HepG2 (cell line): ENCODE measurements around the gene MAP2K7. TPM values are rescaled to one million over a fixed set of nuclear protein-coding genes. Genes with fewer than 3 reads are reported as not detected.
A peak's percentile ranks its signal among the peaks of the same experiment; 100 is the strongest.

Experiments used
- CBFB ChIP-seq: sonication (generic); formaldehyde crosslinking; IDR thresholded peaks from 2 replicates; pipeline ENCODE4 v1.4.0; 2020; ENCODE audit warnings: missing genetic modification reagents
- DR1 ChIP-seq: sonication (generic); formaldehyde crosslinking; IDR thresholded peaks from 2 replicates; pipeline ENCODE4 v1.8.0; 2021; ENCODE audit warnings: mild to moderate bottlenecking, missing genetic modification reagents, inconsistent platforms
- HNRNPLL ChIP-seq: fragments of 200-400 bp; formaldehyde crosslinking; IDR thresholded peaks from 2 replicates; pipeline ENCODE4 v1.6.1; 2017; ENCODE audit warnings: mild to moderate bottlenecking, low read depth, low read length; ENCODE audit not compliant: poor library complexity, severe bottlenecking
- MTA3 ChIP-seq: sonication (generic); formaldehyde crosslinking; IDR thresholded peaks from 2 replicates; pipeline ENCODE4 v1.4.0; 2020; ENCODE audit warnings: missing genetic modification reagents
- PRPF4 ChIP-seq: fragments of 200-400 bp; formaldehyde crosslinking; IDR thresholded peaks from 2 replicates; pipeline ENCODE4 v1.6.1; 2016; ENCODE audit warnings: low read length, low read depth; ENCODE audit not compliant: poor library complexity, severe bottlenecking
- SIX4 ChIP-seq: sonication (generic); formaldehyde crosslinking; IDR thresholded peaks from 2 replicates; pipeline ENCODE4 v1.4.0; 2020; ENCODE audit warnings: missing genetic modification reagents
- SMAD1 ChIP-seq: sonication (generic); formaldehyde crosslinking; IDR thresholded peaks from 2 replicates; pipeline ENCODE4 v1.4.0; 2020; ENCODE audit warnings: missing genetic modification reagents, low read depth, mild to moderate bottlenecking, borderline replicate concordance
- SMARCE1 ChIP-seq: fragments of 450-650 bp; IDR thresholded peaks from 2 replicates; pipeline ENCODE4 v1.6.1; 2017; ENCODE audit warnings: borderline replicate concordance
- TCF7 ChIP-seq: sonication (generic); IDR thresholded peaks from 2 replicates; pipeline ENCODE4 v1.6.1; 2016; ENCODE audit warnings: antibody characterized with exemption, low read depth
- ZEB1 ChIP-seq: IDR thresholded peaks from 2 replicates; pipeline ENCODE4 v1.6.1; 2012; ENCODE audit warnings: mild to moderate bottlenecking, low read depth, inconsistent platforms; ENCODE audit not compliant: insufficient replicate concordance
- ZMYM4 ChIP-seq: sonication (generic); formaldehyde crosslinking; IDR thresholded peaks from 2 replicates; pipeline ENCODE4 v1.8.1; 2023; ENCODE audit warnings: mild to moderate bottlenecking, missing genetic modification reagents
- ZNF160 ChIP-seq: sonication (generic); formaldehyde crosslinking; IDR thresholded peaks from 2 replicates; pipeline ENCODE4 v1.8.0; 2022; ENCODE audit warnings: mild to moderate bottlenecking, inconsistent platforms, missing genetic modification reagents
- ZNF329 ChIP-seq: sonication (generic); formaldehyde crosslinking; IDR thresholded peaks from 2 replicates; pipeline ENCODE4 v1.9.0; 2021; ENCODE audit warnings: low read depth, mild to moderate bottlenecking, missing genetic modification reagents
- ZSCAN25 ChIP-seq: sonication (generic); formaldehyde crosslinking; IDR thresholded peaks from 2 replicates; pipeline ENCODE4 v1.8.0; 2022; ENCODE audit warnings: mild to moderate bottlenecking, missing genetic modification reagents
- polyA plus RNA-seq, 8 experiments: library from polyadenylated mRNA; depleted of rRNA in 3 of 8; stranded (reverse) in 7 of 8; unstranded in 1 of 8; fragments of >200 nt; fragmentation: Illumina TruSeq in 4 of 8; extraction: Trizol in 4 of 8; gene quantifications; 2 replicates each; pipeline versions ENCODE4 v1.2.1 to v1.2.3, GENCODE V29; 2011 to 2016; ENCODE audit warnings: low read depth in 4 of 8, missing spikeins in 1 of 8, mixed read lengths in 1 of 8; ENCODE audit not compliant: insufficient read depth in 1 of 8
- total RNA-seq, 5 experiments: library from RNA; depleted of rRNA; stranded (reverse); fragments of >200 nt; fragmentation: Illumina TruSeq; extraction: Trizol; gene quantifications; 2 replicates each; pipeline ENCODE4 v1.2.3, GENCODE V29; 2016; ENCODE audit warnings: low read depth in 1 of 5
- TF ChIP-seq, protein P1 (sequence below): sonication (generic); formaldehyde crosslinking; IDR thresholded peaks from 2 replicates; pipeline ENCODE4 v1.8.0; 2022; ENCODE audit warnings: mild to moderate bottlenecking, missing genetic modification reagents, moderate library complexity
- TF ChIP-seq, protein P2 (sequence below): conservative IDR thresholded peaks from 2 replicates; pipeline ENCODE4 v1.6.1; 2018; ENCODE audit warnings: missing genetic modification reagents
- TF ChIP-seq, protein P3 (sequence below): sonication (generic); formaldehyde crosslinking; IDR thresholded peaks from 2 replicates; pipeline ENCODE4 v1.4.0; 2020; ENCODE audit warnings: missing genetic modification reagents
- TF ChIP-seq, protein P4 (sequence below): fragments of 450-650 bp; IDR thresholded peaks from 2 replicates; pipeline ENCODE4 v1.6.1; 2016
- TF ChIP-seq, protein P5 (sequence below): sonication (generic); formaldehyde crosslinking; IDR thresholded peaks from 2 replicates; pipeline ENCODE4 v1.5.0; 2020; ENCODE audit warnings: missing genetic modification reagents

The MAP2K7 gene
- total and polyA plus RNA-seq, 2 of the 13 experiments (the other 11 are each of a cell fraction or from before 2014, with no cell fraction given): 9.0 to 10.8 TPM

DNA sequence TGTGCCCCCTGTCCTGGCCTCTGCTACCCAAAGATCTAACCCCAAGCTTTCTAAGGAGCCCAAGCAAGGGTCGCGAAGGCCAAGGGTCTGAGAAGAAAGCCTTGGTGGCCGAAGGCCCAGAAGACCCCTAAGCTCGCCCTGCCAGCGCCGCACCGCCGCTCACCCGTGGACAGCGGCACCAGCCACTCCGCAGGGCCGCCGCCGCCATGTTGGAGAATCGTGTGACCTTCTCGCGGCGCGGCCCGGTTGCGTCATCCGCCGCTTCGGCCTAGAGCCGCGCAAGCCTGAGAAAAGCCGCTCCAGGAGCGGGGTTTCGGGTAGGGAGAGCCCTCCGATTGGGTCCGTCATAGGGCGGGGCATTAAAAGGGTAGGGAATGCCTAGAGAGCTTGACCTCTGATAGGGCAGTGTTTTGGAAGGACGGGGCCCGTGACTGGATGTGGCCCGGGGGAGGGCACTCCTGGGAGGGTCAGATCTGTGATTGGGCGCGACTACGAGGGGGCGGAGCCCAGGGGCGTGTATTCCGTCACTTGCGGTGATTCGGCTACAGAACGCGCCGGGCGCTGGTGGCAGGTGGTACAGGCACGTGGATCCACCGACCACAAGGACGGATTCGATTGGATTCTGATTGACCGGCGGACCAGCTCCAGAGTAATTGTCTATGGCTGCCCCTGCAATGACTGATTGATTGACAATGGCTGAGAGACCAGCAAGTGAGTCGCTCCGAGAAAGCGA lies 39.9 kb downstream of the MAP2K7 start, which contains the start of gene TIMM44 (continued):
- TF ChIP-seq ZSCAN25 (CRISPR knock-in tag) (peak; percentile 41; the same call in 1 of the 2 replicates), ZNF160 (CRISPR knock-in tag) (0 out of 2 replicates have a peak, but pooled peaks have one; percentile 51), SIX4 (CRISPR knock-in tag) (no peak), SMAD1 (CRISPR knock-in tag) (peak; percentile 12; the same call in 1 of the 2 replicates), TCF7 (no peak), ZEB1 (no peak), ZNF329 (0 out of 2 replicates have a peak, but pooled peaks have one; percentile 17), CBFB (CRISPR knock-in tag) (peak; percentile 30; the same call in 1 of the 2 replicates), ZMYM4 (CRISPR knock-in tag) (peak; percentile 83), MTA3 (CRISPR knock-in tag) (no peak), DR1 (CRISPR knock-in tag) (peak; percentile 66), SMARCE1 (no peak), HNRNPLL (peak; percentile 98), PRPF4 (no peak)
- TF ChIP-seq, protein P1, sequence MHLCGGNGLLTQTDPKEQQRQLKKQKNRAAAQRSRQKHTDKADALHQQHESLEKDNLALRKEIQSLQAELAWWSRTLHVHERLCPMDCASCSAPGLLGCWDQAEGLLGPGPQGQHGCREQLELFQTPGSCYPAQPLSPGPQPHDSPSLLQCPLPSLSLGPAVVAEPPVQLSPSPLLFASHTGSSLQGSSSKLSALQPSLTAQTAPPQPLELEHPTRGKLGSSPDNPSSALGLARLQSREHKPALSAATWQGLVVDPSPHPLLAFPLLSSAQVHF (CRISPR knock-in tag): no peak; the same call in 1 of the 2 replicates
- TF ChIP-seq, protein P2, sequence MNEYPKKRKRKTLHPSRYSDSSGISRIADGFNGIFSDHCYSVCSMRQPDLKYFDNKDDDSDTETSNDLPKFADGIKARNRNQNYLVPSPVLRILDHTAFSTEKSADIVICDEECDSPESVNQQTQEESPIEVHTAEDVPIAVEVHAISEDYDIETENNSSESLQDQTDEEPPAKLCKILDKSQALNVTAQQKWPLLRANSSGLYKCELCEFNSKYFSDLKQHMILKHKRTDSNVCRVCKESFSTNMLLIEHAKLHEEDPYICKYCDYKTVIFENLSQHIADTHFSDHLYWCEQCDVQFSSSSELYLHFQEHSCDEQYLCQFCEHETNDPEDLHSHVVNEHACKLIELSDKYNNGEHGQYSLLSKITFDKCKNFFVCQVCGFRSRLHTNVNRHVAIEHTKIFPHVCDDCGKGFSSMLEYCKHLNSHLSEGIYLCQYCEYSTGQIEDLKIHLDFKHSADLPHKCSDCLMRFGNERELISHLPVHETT (CRISPR knock-in tag): 0 out of 2 replicates have a peak, but pooled peaks have one; percentile 68
- TF ChIP-seq, protein P3, sequence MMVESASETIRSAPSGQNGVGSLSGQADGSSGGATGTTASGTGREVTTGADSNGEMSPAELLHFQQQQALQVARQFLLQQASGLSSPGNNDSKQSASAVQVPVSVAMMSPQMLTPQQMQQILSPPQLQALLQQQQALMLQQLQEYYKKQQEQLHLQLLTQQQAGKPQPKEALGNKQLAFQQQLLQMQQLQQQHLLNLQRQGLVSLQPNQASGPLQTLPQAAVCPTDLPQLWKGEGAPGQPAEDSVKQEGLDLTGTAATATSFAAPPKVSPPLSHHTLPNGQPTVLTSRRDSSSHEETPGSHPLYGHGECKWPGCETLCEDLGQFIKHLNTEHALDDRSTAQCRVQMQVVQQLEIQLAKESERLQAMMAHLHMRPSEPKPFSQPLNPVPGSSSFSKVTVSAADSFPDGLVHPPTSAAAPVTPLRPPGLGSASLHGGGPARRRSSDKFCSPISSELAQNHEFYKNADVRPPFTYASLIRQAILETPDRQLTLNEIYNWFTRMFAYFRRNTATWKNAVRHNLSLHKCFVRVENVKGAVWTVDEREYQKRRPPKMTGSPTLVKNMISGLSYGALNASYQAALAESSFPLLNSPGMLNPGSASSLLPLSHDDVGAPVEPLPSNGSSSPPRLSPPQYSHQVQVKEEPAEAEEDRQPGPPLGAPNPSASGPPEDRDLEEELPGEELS (CRISPR knock-in tag): no peak
- TF ChIP-seq, protein P4, sequence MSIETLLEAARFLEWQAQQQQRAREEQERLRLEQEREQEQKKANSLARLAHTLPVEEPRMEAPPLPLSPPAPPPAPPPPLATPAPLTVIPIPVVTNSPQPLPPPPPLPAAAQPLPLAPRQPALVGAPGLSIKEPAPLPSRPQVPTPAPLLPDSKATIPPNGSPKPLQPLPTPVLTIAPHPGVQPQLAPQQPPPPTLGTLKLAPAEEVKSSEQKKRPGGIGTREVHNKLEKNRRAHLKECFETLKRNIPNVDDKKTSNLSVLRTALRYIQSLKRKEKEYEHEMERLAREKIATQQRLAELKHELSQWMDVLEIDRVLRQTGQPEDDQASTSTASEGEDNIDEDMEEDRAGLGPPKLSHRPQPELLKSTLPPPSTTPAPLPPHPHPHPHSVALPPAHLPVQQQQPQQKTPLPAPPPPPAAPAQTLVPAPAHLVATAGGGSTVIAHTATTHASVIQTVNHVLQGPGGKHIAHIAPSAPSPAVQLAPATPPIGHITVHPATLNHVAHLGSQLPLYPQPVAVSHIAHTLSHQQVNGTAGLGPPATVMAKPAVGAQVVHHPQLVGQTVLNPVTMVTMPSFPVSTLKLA: peak; percentile 72
- TF ChIP-seq, protein P5, sequence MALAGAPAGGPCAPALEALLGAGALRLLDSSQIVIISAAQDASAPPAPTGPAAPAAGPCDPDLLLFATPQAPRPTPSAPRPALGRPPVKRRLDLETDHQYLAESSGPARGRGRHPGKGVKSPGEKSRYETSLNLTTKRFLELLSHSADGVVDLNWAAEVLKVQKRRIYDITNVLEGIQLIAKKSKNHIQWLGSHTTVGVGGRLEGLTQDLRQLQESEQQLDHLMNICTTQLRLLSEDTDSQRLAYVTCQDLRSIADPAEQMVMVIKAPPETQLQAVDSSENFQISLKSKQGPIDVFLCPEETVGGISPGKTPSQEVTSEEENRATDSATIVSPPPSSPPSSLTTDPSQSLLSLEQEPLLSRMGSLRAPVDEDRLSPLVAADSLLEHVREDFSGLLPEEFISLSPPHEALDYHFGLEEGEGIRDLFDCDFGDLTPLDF (CRISPR knock-in tag): peak; percentile 58; the same call in 1 of the 2 replicates
